ENCODE results near the gene RAB3IL1. TPM values are rescaled to one million over a fixed set of nuclear protein-coding genes. Genes with fewer than 3 reads are reported as not detected.

Gene RAB3IL1
- total RNA-seq, 2 experiments from 2014 or later, result not detected

GRCh38 chr11:61921446-61921845 is 4.1 kb upstream of the RAB3IL1 start:
- no peak for DNase-seq
- ChIA-PET POLR2A (no interaction called here), CTCF (interaction anchor here (1.3 kb wide), 1 partner anchor 23 kb away, joined by 3 read pairs; no protein-coding TSS in a partner anchor)
- Histone ChIP-seq H3K27ac (ENCODE audit: low read depth in 1 of 2, low read length in 2 of 2) (no peak overlapping the region), H3K27me3 (ENCODE audit: control insufficient read depth in 1 of 2, insufficient read depth in 2 of 2, low read length in 2 of 2) (peaks cover 25 to 35% of the 10 kb centered on the region in 2 experiments), H3K4me3 (ENCODE audit: low read length) (no peak overlapping the region), H3K9me3 (ENCODE audit: control insufficient read depth in 1 of 2, insufficient read depth in 1 of 2, low read length in 2 of 2) (peaks cover 0 to 2% of the 10 kb centered on the region in 2 experiments), H3K36me3 (ENCODE audit: insufficient read depth, low read length) (no peaks in the 10 kb centered on the region), H3K4me1 (ENCODE audit: insufficient read depth, low read length) (peaks cover 11% of the 10 kb centered on the region)
- TF ChIP-seq CTCF (IDR thresholded peaks at IDR 0.05), result no peak
- Mint-ChIP-seq H3K4me1 (ENCODE audit: low read depth) (peaks cover 10% of the 10 kb centered on the region), H3K9me3 (no peaks in the 10 kb centered on the region), H3K4me3 (no peak overlapping the region), H3K27ac (no peak overlapping the region), H3K27me3 (peaks cover 55% of the 10 kb centered on the region), H3K36me3 (ENCODE audit: low read depth) (no peaks in the 10 kb centered on the region)
- ATAC-seq (ENCODE audit: poor library complexity), result no peak
- intact Hi-C loops (cut with DNase I, micrococcal nuclease), result loop anchor here in 1 of 2 experiments (5.0 kb wide), 1 partner anchor 59 kb away; no protein-coding TSS in a partner anchor

GRCh38 chr11:61919705-61920631 is 2.6 kb upstream of the RAB3IL1 start:
- no peaks in the 10 kb centered on the region for H3K36me3 Mint-ChIP-seq (ENCODE audit: low read depth)
- H3K27ac Mint-ChIP-seq, result no peak overlapping the region
- Histone ChIP-seq H3K9me3 (ENCODE audit: control insufficient read depth in 1 of 2, insufficient read depth in 1 of 2, low read length in 2 of 2) (peaks cover 0 to 7% of the 10 kb centered on the region in 2 experiments), H3K4me3 (ENCODE audit: low read length) (no peak overlapping the region), H3K27me3 (ENCODE audit: control insufficient read depth in 1 of 2, insufficient read depth in 2 of 2, low read length in 2 of 2) (peaks cover 30 to 39% of the 10 kb centered on the region in 2 experiments), H3K4me1 (ENCODE audit: insufficient read depth, low read length) (peaks cover 13% of the 10 kb centered on the region), H3K36me3 (ENCODE audit: insufficient read depth, low read length) (no peaks in the 10 kb centered on the region), H3K27ac (ENCODE audit: low read depth in 1 of 2, low read length in 2 of 2) (no peak overlapping the region)
- no peak for TF ChIP-seq CTCF (IDR thresholded peaks at IDR 0.05)
- peaks cover 64% of the 10 kb centered on the region for H3K27me3 Mint-ChIP-seq
- no peak overlapping the region for H3K4me3 Mint-ChIP-seq
- no peak for DNase-seq
- POLR2A ChIA-PET, result no interaction called here
- intact Hi-C loops (cut with DNase I, micrococcal nuclease), result loop anchor here in 1 of 2 experiments (5.0 kb wide), 1 partner anchor 58 kb away; no protein-coding TSS in a partner anchor
- ATAC-seq (ENCODE audit: poor library complexity), result no peak
- CTCF ChIA-PET, result no interaction called here
- H3K4me1 Mint-ChIP-seq (ENCODE audit: low read depth), result peaks cover 15% of the 10 kb centered on the region
- H3K9me3 Mint-ChIP-seq, result no peaks in the 10 kb centered on the region

- Mint-ChIP-seq H3K27ac (no peak overlapping the region), H3K4me3 (no peak overlapping the region), H3K9me3 (no peaks in the 10 kb centered on the region), H3K4me1 (ENCODE audit: low read depth) (peaks cover 15% of the 10 kb centered on the region), H3K27me3 (peaks cover 73% of the 10 kb centered on the region), H3K36me3 (ENCODE audit: low read depth) (no peaks in the 10 kb centered on the region)
- ChIA-PET POLR2A (no interaction called here), CTCF (no interaction called here)
- Histone ChIP-seq H3K4me3 (ENCODE audit: low read length) (no peak overlapping the region), H3K27me3 (ENCODE audit: control insufficient read depth in 1 of 2, insufficient read depth in 2 of 2, low read length in 2 of 2) (peaks cover 32 to 42% of the 10 kb centered on the region in 2 experiments), H3K36me3 (ENCODE audit: insufficient read depth, low read length) (no peaks in the 10 kb centered on the region), H3K9me3 (ENCODE audit: control insufficient read depth in 1 of 2, insufficient read depth in 1 of 2, low read length in 2 of 2) (peaks cover 0 to 7% of the 10 kb centered on the region in 2 experiments), H3K4me1 (ENCODE audit: insufficient read depth, low read length) (peaks cover 13% of the 10 kb centered on the region), H3K27ac (ENCODE audit: low read depth in 1 of 2, low read length in 2 of 2) (no peak overlapping the region)
- no peak for ATAC-seq (ENCODE audit: poor library complexity)
- no peak for DNase-seq
- intact Hi-C loops (cut with DNase I, micrococcal nuclease), result no loop called here
- no peak for TF ChIP-seq CTCF (IDR thresholded peaks at IDR 0.05)
Observed at GRCh38 chr11:61918938-61919704, 1.8 kb upstream of the RAB3IL1 start.
